Pons (tissue), 1 donor: Measurements from ENCODE around the gene PRICKLE1.
"Not testable (repeated sequence)": the region's sequence is repeated elsewhere in the genome, so short reads cannot be mapped to it uniquely, and the experiment has no call there.

Source experiments
- DNase-seq: peaks from one replicate; pipeline ENCODE4 v3.0.0-alpha.2; 2016; ENCODE audit warnings: low spot score

The PRICKLE1 gene

GRCh38 chr12:42556917-42557316, 32.6 kb downstream of the PRICKLE1 start:
- no peak for DNase-seq

- no peak for DNase-seq
Measured at GRCh38 chr12:42552822-42553221, 36.7 kb downstream of the PRICKLE1 start.

GRCh38 chr12:42550800-42551199, 38.7 kb downstream of the PRICKLE1 start:
- DNase-seq = no peak

GRCh38 chr12:42546709-42547108, 42.8 kb downstream of the PRICKLE1 start:
- DNase-seq = no peak

GRCh38 chr12:42541965-42542364, 47.6 kb downstream of the PRICKLE1 start:
- DNase-seq = no peak

- not testable (repeated sequence) for DNase-seq
Measured at GRCh38 chr12:42541308-42541707, 48.2 kb downstream of the PRICKLE1 start.

- no peak for DNase-seq
Measured at GRCh38 chr12:42539696-42540095, 49.9 kb downstream of the PRICKLE1 start.

- DNase-seq = no peak
Measured at GRCh38 chr12:42538203-42538602, 51.3 kb downstream of the PRICKLE1 start.

- DNase-seq = no peak
Measured at GRCh38 chr12:42534184-42534838, 55.2 kb downstream of the PRICKLE1 start.

GRCh38 chr12:42530284-42530683, 59.3 kb downstream of the PRICKLE1 start:
- no peak for DNase-seq

- no peak for DNase-seq
Measured at GRCh38 chr12:42525444-42525843, 64.1 kb downstream of the PRICKLE1 start.

GRCh38 chr12:42524716-42525115, 64.8 kb downstream of the PRICKLE1 start:
- no peak for DNase-seq

- DNase-seq = no peak
Measured at GRCh38 chr12:42516573-42516972, 73.0 kb downstream of the PRICKLE1 start.

- no peak for DNase-seq
Measured at GRCh38 chr12:42511656-42512055, 77.9 kb downstream of the PRICKLE1 start.

- DNase-seq = no peak
Measured at GRCh38 chr12:42510823-42511222, 78.7 kb downstream of the PRICKLE1 start.

- DNase-seq = no peak
Measured at GRCh38 chr12:42508913-42509460, 80.6 kb downstream of the PRICKLE1 start.

GRCh38 chr12:42507565-42507964, 82.0 kb downstream of the PRICKLE1 start:
- no peak for DNase-seq

- no peak for DNase-seq
Measured at GRCh38 chr12:42507081-42507480, 82.5 kb downstream of the PRICKLE1 start.

- DNase-seq = no peak
Measured at GRCh38 chr12:42504049-42504448, 85.5 kb downstream of the PRICKLE1 start.

GRCh38 chr12:42502682-42503081, 86.9 kb downstream of the PRICKLE1 start:
- DNase-seq = no peak

GRCh38 chr12:42498549-42499247, 90.8 kb downstream of the PRICKLE1 start:
- DNase-seq = no peak

- DNase-seq = no peak
Measured at GRCh38 chr12:42496886-42497285, 92.7 kb downstream of the PRICKLE1 start.

GRCh38 chr12:42495244-42495643, 94.3 kb downstream of the PRICKLE1 start:
- no peak for DNase-seq
